HepG2 (cell line): Measurements from ENCODE around the gene PLIN3. TPM values are rescaled to one million over a fixed set of nuclear protein-coding genes. Genes with fewer than 3 reads are reported as not detected.

Experiments used
- ARNT2 ChIP-seq: sonication (generic); formaldehyde crosslinking; IDR thresholded peaks from 2 replicates; pipeline ENCODE4 v1.8.0; 2022; ENCODE audit warnings: mild to moderate bottlenecking, low read depth, missing genetic modification reagents, moderate library complexity
- ATF7-NPFF ChIP-seq: sonication (generic); formaldehyde crosslinking; IDR thresholded peaks from 2 replicates; pipeline ENCODE4 v1.8.1; 2023; ENCODE audit warnings: mild to moderate bottlenecking, low read depth, missing genetic modification reagents, moderate library complexity
- CBX2 ChIP-seq, 2 experiments: fragments of 200-600 bp in 1 of 2; sonication (generic); formaldehyde crosslinking in 1 of 2; IDR thresholded peaks; 2 replicates each; pipeline versions ENCODE4 v1.7.0 to v1.8.1; 2018 to 2022; ENCODE audit warnings: low read depth in 2 of 2, low read length in 1 of 2, mild to moderate bottlenecking in 1 of 2, missing genetic modification reagents in 1 of 2
- CEBPG ChIP-seq: IDR thresholded peaks from 2 replicates; pipeline ENCODE4 v1.6.1; 2016
- FOXA1 ChIP-seq, 2 experiments: fragments of 450-650 bp in 1 of 2; sonication (generic) in 1 of 2; formaldehyde crosslinking in 1 of 2; IDR thresholded peaks; 2 replicates each; pipeline versions ENCODE4 v1.4.0 to v1.6.1; 2016 to 2020; ENCODE audit warnings: missing genetic modification reagents in 1 of 2
- MAF1 ChIP-seq: sonication (generic); formaldehyde crosslinking; IDR thresholded peaks from 2 replicates; pipeline ENCODE4 v1.5.0; 2020; ENCODE audit warnings: missing genetic modification reagents, borderline replicate concordance
- NFYC ChIP-seq: IDR thresholded peaks from 2 replicates; pipeline ENCODE4 v1.6.1; 2016; ENCODE audit warnings: missing genetic modification reagents, missing compliant biosample characterization
- SALL2 ChIP-seq: sonication (generic); formaldehyde crosslinking; IDR thresholded peaks from 2 replicates; pipeline ENCODE4 v1.8.1; 2023; ENCODE audit warnings: mild to moderate bottlenecking, missing genetic modification reagents, inconsistent platforms
- TAF1 ChIP-seq: sonication (generic); formaldehyde crosslinking; IDR thresholded peaks from 2 replicates; pipeline ENCODE4 v1.4.0; 2020; ENCODE audit warnings: missing genetic modification reagents
- TARDBP ChIP-seq: sonication (generic); formaldehyde crosslinking; IDR thresholded peaks from 2 replicates; pipeline ENCODE4 v1.8.0; 2022; ENCODE audit warnings: mild to moderate bottlenecking, missing genetic modification reagents
- UBTF ChIP-seq: sonication (generic); formaldehyde crosslinking; IDR thresholded peaks from 2 replicates; pipeline ENCODE4 v1.4.0; 2020; ENCODE audit warnings: mild to moderate bottlenecking, missing genetic modification reagents
- ZFP1 ChIP-seq: IDR thresholded peaks from 2 replicates; pipeline ENCODE4 v1.6.1; 2016
- ZMYM4 ChIP-seq: sonication (generic); formaldehyde crosslinking; IDR thresholded peaks from 2 replicates; pipeline ENCODE4 v1.8.1; 2023; ENCODE audit warnings: mild to moderate bottlenecking, missing genetic modification reagents
- ZNF232 ChIP-seq: sonication (generic); formaldehyde crosslinking; IDR thresholded peaks from 2 replicates; pipeline ENCODE4 v1.4.0; 2020; ENCODE audit warnings: missing genetic modification reagents, borderline replicate concordance
- ZNF441 ChIP-seq: sonication (generic); formaldehyde crosslinking; IDR thresholded peaks from 2 replicates; pipeline ENCODE4 v1.7.0; 2021; ENCODE audit warnings: missing genetic modification reagents, borderline replicate concordance
- ZNF446 ChIP-seq: sonication (generic); formaldehyde crosslinking; IDR thresholded peaks from 2 replicates; pipeline ENCODE4 v1.5.0; 2020; ENCODE audit warnings: mild to moderate bottlenecking, missing genetic modification reagents
- ZNF614 ChIP-seq: IDR thresholded peaks from 2 replicates; pipeline ENCODE4 v1.6.1; 2018; ENCODE audit warnings: missing biosample characterization, missing genetic modification reagents, inconsistent platforms, borderline replicate concordance
- ZNF879 ChIP-seq: sonication (generic); formaldehyde crosslinking; IDR thresholded peaks from 2 replicates; pipeline ENCODE4 v1.8.1; 2023; ENCODE audit warnings: missing genetic modification reagents
- polyA plus RNA-seq, 8 experiments: library from polyadenylated mRNA; depleted of rRNA in 3 of 8; stranded (reverse) in 7 of 8; unstranded in 1 of 8; fragments of >200 nt; fragmentation: Illumina TruSeq in 4 of 8; extraction: Trizol in 4 of 8; gene quantifications; 2 replicates each; pipeline versions ENCODE4 v1.2.1 to v1.2.3, GENCODE V29; 2011 to 2016; ENCODE audit warnings: low read depth in 4 of 8, missing spikeins in 1 of 8, mixed read lengths in 1 of 8; ENCODE audit not compliant: insufficient read depth in 1 of 8
- total RNA-seq, 5 experiments: library from RNA; depleted of rRNA; stranded (reverse); fragments of >200 nt; fragmentation: Illumina TruSeq; extraction: Trizol; gene quantifications; 2 replicates each; pipeline ENCODE4 v1.2.3, GENCODE V29; 2016; ENCODE audit warnings: low read depth in 1 of 5
- TF ChIP-seq, protein P1 (sequence below): sonication (generic); formaldehyde crosslinking; conservative IDR thresholded peaks from 2 replicates; pipeline ENCODE4 v1.4.0; 2020; ENCODE audit warnings: missing genetic modification reagents
- TF ChIP-seq, protein P2 (sequence below): sonication (generic); formaldehyde crosslinking; IDR thresholded peaks from 2 replicates; pipeline ENCODE4 v1.8.1; 2023; ENCODE audit warnings: mild to moderate bottlenecking, missing genetic modification reagents
- TF ChIP-seq, protein P3 (sequence below): sonication (generic); formaldehyde crosslinking; IDR thresholded peaks from 2 replicates; pipeline ENCODE4 v1.5.0; 2020; ENCODE audit warnings: missing genetic modification reagents

The PLIN3 gene
- total and polyA plus RNA-seq, 2 of the 13 experiments (the other 11 are each of a cell fraction or from before 2014, with no cell fraction given) = 49.3 to 57.9 TPM

DNA sequence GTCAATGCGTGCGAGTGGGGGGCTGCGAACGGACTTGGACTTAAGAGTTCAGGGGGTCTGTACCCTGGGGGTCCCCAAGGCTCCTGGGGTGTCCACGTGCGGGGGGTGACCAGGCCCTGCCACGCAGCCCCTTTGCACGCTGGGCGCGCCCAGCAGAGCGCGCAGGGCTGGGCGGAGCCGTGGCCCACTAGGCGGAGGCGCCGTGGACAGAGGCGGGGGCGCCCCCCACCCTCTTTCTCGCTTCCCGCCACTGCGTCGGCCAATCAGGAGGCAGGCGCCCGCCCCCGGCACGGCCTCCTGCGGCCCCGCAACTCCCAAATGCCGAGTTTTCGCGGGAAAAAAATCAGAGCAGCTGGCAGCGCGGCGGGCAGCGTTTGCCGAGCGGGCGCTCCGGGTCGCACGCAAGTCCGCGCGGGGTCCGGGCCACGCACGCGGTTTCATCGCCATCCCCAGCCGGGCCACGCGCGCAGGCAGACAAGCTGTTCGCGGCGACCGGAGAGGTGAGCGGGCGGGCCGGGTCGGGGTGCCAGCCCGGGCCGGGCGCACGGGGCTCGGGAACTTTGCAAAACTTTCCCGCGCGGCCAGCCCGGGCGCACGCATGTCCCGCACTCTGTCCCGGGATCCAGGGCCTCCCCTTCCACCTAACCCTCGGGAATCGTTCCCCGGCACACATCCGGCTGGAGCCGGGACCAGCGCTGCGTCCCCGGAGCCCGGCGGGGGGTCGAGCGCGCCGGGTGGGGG, 41.9 kb upstream of the PLIN3 start, which contains the start of gene UHRF1 (continued):
- 0 out of 2 replicates have a peak, but pooled peaks have one; percentile 21 for TF ChIP-seq ZNF446
- 0 out of 2 replicates have a peak, but pooled peaks have one; percentile 59 for TF ChIP-seq ZNF232
- peak; percentile 87 for TF ChIP-seq ATF7-NPFF (CRISPR knock-in tag)
- TF ChIP-seq ZMYM4 (CRISPR knock-in tag) = peak; percentile 27; the same call in 1 of the 2 replicates
- TF ChIP-seq SALL2 (CRISPR knock-in tag) = 0 out of 2 replicates have a peak, but pooled peaks have one; percentile 37
- peak; percentile 81 for TF ChIP-seq NFYC (CRISPR knock-in tag)
- TF ChIP-seq, protein P1, sequence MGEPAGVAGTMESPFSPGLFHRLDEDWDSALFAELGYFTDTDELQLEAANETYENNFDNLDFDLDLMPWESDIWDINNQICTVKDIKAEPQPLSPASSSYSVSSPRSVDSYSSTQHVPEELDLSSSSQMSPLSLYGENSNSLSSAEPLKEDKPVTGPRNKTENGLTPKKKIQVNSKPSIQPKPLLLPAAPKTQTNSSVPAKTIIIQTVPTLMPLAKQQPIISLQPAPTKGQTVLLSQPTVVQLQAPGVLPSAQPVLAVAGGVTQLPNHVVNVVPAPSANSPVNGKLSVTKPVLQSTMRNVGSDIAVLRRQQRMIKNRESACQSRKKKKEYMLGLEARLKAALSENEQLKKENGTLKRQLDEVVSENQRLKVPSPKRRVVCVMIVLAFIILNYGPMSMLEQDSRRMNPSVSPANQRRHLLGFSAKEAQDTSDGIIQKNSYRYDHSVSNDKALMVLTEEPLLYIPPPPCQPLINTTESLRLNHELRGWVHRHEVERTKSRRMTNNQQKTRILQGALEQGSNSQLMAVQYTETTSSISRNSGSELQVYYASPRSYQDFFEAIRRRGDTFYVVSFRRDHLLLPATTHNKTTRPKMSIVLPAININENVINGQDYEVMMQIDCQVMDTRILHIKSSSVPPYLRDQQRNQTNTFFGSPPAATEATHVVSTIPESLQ = no peak
- TF ChIP-seq ZNF879 (CRISPR knock-in tag) = peak; percentile 79; the same call in 1 of the 2 replicates
- TF ChIP-seq ZNF614 = no peak
- TF ChIP-seq TAF1 (CRISPR knock-in tag) = peak; percentile 79; the same call in 1 of the 2 replicates
- TF ChIP-seq CBX2 (IDR thresholded peaks at IDR 0.05; ENCODE audit: low read depth, low read length) = no peak
- no peak for TF ChIP-seq CBX2 (CRISPR knock-in tag; IDR thresholded peaks at IDR 0.05; ENCODE audit: low read depth)
- peak; percentile 13; the same call in 1 of the 2 replicates for TF ChIP-seq UBTF (CRISPR knock-in tag)
- TF ChIP-seq, protein P2, sequence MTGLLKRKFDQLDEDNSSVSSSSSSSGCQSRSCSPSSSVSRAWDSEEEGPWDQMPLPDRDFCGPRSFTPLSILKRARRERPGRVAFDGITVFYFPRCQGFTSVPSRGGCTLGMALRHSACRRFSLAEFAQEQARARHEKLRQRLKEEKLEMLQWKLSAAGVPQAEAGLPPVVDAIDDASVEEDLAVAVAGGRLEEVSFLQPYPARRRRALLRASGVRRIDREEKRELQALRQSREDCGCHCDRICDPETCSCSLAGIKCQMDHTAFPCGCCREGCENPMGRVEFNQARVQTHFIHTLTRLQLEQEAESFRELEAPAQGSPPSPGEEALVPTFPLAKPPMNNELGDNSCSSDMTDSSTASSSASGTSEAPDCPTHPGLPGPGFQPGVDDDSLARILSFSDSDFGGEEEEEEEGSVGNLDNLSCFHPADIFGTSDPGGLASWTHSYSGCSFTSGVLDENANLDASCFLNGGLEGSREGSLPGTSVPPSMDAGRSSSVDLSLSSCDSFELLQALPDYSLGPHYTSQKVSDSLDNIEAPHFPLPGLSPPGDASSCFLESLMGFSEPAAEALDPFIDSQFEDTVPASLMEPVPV (CRISPR knock-in tag) = 0 out of 2 replicates have a peak, but pooled peaks have one; percentile 32
- 0 out of 2 replicates have a peak, but pooled peaks have one; percentile 42 for TF ChIP-seq TARDBP (CRISPR knock-in tag)
- TF ChIP-seq ARNT2 (CRISPR knock-in tag) = peak; percentile 29; the same call in 1 of the 2 replicates
- TF ChIP-seq, protein P3, sequence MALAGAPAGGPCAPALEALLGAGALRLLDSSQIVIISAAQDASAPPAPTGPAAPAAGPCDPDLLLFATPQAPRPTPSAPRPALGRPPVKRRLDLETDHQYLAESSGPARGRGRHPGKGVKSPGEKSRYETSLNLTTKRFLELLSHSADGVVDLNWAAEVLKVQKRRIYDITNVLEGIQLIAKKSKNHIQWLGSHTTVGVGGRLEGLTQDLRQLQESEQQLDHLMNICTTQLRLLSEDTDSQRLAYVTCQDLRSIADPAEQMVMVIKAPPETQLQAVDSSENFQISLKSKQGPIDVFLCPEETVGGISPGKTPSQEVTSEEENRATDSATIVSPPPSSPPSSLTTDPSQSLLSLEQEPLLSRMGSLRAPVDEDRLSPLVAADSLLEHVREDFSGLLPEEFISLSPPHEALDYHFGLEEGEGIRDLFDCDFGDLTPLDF (CRISPR knock-in tag) = peak; percentile 96
- TF ChIP-seq MAF1 (CRISPR knock-in tag) = peak; percentile 63; the same call in 1 of the 2 replicates
- TF ChIP-seq FOXA1 (IDR thresholded peaks at IDR 0.05) = no peak
- TF ChIP-seq FOXA1 (CRISPR knock-in tag; IDR thresholded peaks at IDR 0.05) = 0 out of 2 replicates have a peak, but pooled peaks have one; percentile 11
- no peak for TF ChIP-seq ZFP1 (CRISPR knock-in tag)
- no peak for TF ChIP-seq CEBPG (CRISPR knock-in tag)
- peak; percentile 60; the same call in 1 of the 2 replicates for TF ChIP-seq ZNF441 (CRISPR knock-in tag)
